ENCODE results near the gene RAB27B.

The RAB27B gene

GRCh38 chr18:54911551-54911950, 83.3 kb downstream of the RAB27B start:
- H3K27me3 Mint-ChIP-seq, result peaks cover 0 to 21% of the 10 kb centered on the region in 2 donors
- H3K27ac Mint-ChIP-seq, result no peak overlapping the region
- H3K4me1 Mint-ChIP-seq (ENCODE audit: low read depth in 2 of 2), result no peaks in the 10 kb centered on the region
- H3K9me3 Mint-ChIP-seq, result no peaks in the 10 kb centered on the region
- no peak for DNase-seq
- no peaks in the 10 kb centered on the region for H3K36me3 Mint-ChIP-seq (ENCODE audit: insufficient read depth)
- H3K4me3 Mint-ChIP-seq, result no peak overlapping the region
- ATAC-seq (replicated peaks), result no peak

GRCh38 chr18:54914816-54915215, 86.5 kb downstream of the RAB27B start:
- Mint-ChIP-seq H3K36me3 (ENCODE audit: insufficient read depth) (no peaks in the 10 kb centered on the region), H3K4me3 (no peak overlapping the region), H3K27me3 (peaks cover 0 to 9% of the 10 kb centered on the region in 2 donors), H3K4me1 (ENCODE audit: low read depth in 2 of 2) (no peaks in the 10 kb centered on the region), H3K27ac (no peak overlapping the region), H3K9me3 (no peaks in the 10 kb centered on the region)
- DNase-seq (no peak), ATAC-seq (replicated peaks) (no peak)

- Mint-ChIP-seq H3K4me3 (no peak overlapping the region), H3K4me1 (ENCODE audit: low read depth in 2 of 2) (no peaks in the 10 kb centered on the region), H3K9me3 (no peaks in the 10 kb centered on the region), H3K27ac (no peak overlapping the region), H3K27me3 (peaks cover 0 to 6% of the 10 kb centered on the region in 2 donors), H3K36me3 (ENCODE audit: insufficient read depth) (no peaks in the 10 kb centered on the region)
- ATAC-seq (replicated peaks) (no peak), DNase-seq (no peak)
These were observed 88.2 kb downstream of the RAB27B start for GRCh38 chr18:54916507-54916906.

- no peaks in the 10 kb centered on the region for H3K9me3 Mint-ChIP-seq
- H3K27ac Mint-ChIP-seq, result no peak overlapping the region
- DNase-seq (no peak), ATAC-seq (replicated peaks) (no peak)
- no peaks in the 10 kb centered on the region for H3K4me1 Mint-ChIP-seq (ENCODE audit: low read depth in 2 of 2)
- peaks cover 0 to 14% of the 10 kb centered on the region in 2 donors for H3K27me3 Mint-ChIP-seq
- no peaks in the 10 kb centered on the region for H3K36me3 Mint-ChIP-seq (ENCODE audit: insufficient read depth)
- H3K4me3 Mint-ChIP-seq, result no peak overlapping the region
These were observed 89.8 kb downstream of the RAB27B start for GRCh38 chr18:54918060-54918459.

DNA sequence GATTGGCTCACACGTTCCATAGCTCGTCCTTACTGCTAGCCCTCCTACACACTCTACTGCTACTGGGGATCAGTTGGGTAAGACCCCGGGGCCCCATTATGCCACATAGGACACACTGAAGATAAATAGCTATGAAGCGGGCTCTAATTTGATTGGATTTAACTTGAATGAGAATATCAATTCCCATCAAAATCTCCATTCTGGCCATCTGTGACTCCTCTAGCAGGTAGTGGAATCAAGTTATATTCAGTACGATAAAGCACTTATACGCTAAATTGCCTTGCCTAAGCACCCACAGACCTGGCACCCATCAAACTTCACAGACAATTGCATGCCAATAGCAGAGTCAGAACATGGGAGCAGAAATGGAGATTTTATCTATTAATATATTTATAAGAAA, 91.1 kb downstream of the RAB27B start:
- Mint-ChIP-seq H3K27me3 (peaks cover 0 to 14% of the 10 kb centered on the region in 2 donors), H3K36me3 (ENCODE audit: insufficient read depth) (no peaks in the 10 kb centered on the region), H3K9me3 (no peaks in the 10 kb centered on the region), H3K4me1 (ENCODE audit: low read depth in 2 of 2) (no peaks in the 10 kb centered on the region), H3K27ac (no peak overlapping the region), H3K4me3 (no peak overlapping the region)
- DNase-seq (no peak), ATAC-seq (replicated peaks) (no peak)

GRCh38 chr18:54923339-54923956, 95.2 kb downstream of the RAB27B start:
- no peaks in the 10 kb centered on the region for H3K36me3 Mint-ChIP-seq (ENCODE audit: insufficient read depth)

GRCh38 chr18:54924948-54925347, 96.7 kb downstream of the RAB27B start:
- Mint-ChIP-seq H3K36me3 (ENCODE audit: insufficient read depth) (no peaks in the 10 kb centered on the region), H3K9me3 (no peaks in the 10 kb centered on the region), H3K4me3 (no peak overlapping the region), H3K27me3 (peaks cover 0 to 8% of the 10 kb centered on the region in 2 donors), H3K4me1 (ENCODE audit: low read depth in 2 of 2) (no peaks in the 10 kb centered on the region), H3K27ac (no peak overlapping the region)
- DNase-seq (no peak), ATAC-seq (replicated peaks) (no peak)

More at GRCh38 chr18:54923339-54923956, 95.2 kb downstream of the RAB27B start:
- H3K9me3 Mint-ChIP-seq, result no peaks in the 10 kb centered on the region
- H3K27me3 Mint-ChIP-seq, result peaks cover 0 to 14% of the 10 kb centered on the region in 2 donors
- no peak overlapping the region for H3K27ac Mint-ChIP-seq
- DNase-seq (no peak), ATAC-seq (replicated peaks) (no peak)
- no peaks in the 10 kb centered on the region for H3K4me1 Mint-ChIP-seq (ENCODE audit: low read depth in 2 of 2)
- H3K4me3 Mint-ChIP-seq, result no peak overlapping the region

DNA sequence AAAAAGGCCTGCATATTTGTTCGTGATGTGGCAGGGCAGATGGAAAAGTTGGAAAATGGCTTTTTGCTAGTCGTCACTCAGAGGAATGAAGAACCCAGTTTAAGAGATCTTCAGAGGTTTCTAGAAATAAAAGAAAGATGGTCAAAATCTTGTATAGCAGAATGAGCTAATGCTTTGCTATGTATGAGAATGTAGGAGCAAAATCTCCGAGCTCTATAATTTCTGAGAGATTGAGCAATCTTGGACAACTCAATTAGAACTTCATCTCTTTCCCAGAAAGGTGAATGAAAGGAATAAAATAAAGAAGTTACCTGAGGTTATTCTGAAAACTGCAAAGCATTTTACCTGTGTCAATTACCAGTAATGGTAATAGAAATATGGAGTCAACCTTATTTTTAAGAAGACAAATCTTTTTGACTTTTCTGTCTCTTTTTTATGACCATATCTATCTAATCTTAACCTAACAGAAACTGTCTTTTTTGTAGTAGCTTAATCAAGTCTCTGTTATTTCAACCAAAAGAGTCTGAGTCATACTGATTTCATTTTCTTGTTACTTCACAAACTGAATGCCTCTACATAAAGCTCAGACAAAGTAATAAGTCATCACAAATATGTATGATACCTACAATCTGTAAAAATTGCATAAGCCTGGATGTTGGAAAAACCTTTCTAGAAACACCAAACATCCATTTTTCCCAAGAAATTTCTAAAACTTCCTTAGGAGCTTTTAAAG, 98.5 kb downstream of the RAB27B start:
- Mint-ChIP-seq H3K4me1 (ENCODE audit: low read depth in 2 of 2) (no peaks in the 10 kb centered on the region), H3K9me3 (no peaks in the 10 kb centered on the region), H3K4me3 (no peak overlapping the region), H3K27me3 (peaks cover 0 to 8% of the 10 kb centered on the region in 2 donors), H3K27ac (no peak overlapping the region), H3K36me3 (ENCODE audit: insufficient read depth) (peaks cover 3% of the 10 kb centered on the region)
- ATAC-seq (replicated peaks), result no peak
- DNase-seq, result no peak

DNA sequence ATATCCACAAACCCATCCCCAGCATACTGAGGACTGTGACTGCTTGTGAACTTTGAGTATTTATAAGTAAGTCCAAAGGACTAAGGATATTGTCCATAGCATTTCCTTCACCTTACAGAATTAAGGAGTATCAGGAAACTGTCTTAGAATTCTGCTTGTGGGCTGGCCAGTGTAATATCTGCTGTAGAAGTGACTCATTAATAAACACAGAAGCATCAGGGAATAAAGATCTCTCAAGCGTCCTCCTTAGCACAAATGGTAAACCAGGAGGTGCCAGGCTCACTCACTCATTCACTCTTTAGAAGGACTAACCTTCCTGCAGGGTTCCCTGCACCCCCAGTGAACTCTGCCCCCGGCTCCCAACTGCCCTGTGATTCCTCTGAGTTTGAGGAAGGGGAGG, 100.0 kb downstream of the RAB27B start:
- DNase-seq, result no peak

DNA sequence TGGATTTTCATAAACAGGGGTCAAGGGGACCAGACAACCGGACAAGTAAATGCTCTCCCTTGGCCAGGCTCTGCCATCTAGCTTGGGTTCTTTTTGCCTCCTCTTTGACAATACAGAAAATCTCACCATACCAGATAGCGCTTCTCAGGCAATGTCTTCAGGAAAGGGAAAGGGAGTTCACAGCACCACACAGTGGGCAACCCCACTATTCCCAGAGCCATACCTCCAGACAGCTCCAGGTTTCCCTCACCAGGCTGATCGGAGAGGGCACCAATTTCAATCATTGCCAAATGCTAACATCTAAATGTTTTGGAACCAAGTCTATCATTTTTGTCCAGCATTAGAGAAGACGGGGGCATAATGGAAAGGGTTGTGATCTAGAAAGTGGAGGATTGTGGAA, 102.9 kb downstream of the RAB27B start:
- peaks cover 3% of the 10 kb centered on the region for H3K36me3 Mint-ChIP-seq (ENCODE audit: insufficient read depth)

More for the DNA sequence above, 100.0 kb downstream of the RAB27B start:
- H3K36me3 Mint-ChIP-seq (ENCODE audit: insufficient read depth), result peaks cover 3% of the 10 kb centered on the region
- no peak overlapping the region for H3K27ac Mint-ChIP-seq
- H3K4me3 Mint-ChIP-seq, result no peak overlapping the region
- peaks cover 0 to 3% of the 10 kb centered on the region in 2 donors for H3K4me1 Mint-ChIP-seq (ENCODE audit: low read depth in 2 of 2)
- H3K27me3 Mint-ChIP-seq, result no peaks in the 10 kb centered on the region
- no peaks in the 10 kb centered on the region for H3K9me3 Mint-ChIP-seq
- ATAC-seq (replicated peaks), result no peak

DNA sequence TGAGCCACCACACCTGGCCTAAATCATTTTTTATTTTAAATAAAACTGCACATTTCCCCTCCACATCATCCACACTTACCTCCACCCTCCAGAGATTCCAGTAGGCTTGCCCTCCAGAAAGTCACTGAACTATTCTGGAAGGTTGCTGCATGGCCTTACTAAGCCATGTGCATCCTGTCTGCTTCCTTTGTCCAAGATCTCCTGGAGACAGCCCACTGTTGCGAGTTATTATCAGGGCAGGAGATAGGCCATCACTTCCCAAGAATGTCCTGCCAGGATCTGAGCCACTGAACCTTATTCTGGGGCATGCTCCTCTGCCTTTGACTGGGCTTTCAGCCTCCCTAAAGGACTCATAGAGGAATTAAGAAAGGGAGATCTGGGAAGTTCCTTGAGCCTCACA, 104.2 kb downstream of the RAB27B start:
- DNase-seq, result no peak
- ATAC-seq (replicated peaks), result no peak
- Mint-ChIP-seq H3K9me3 (no peaks in the 10 kb centered on the region), H3K27me3 (no peaks in the 10 kb centered on the region), H3K36me3 (ENCODE audit: insufficient read depth) (peaks cover 3% of the 10 kb centered on the region), H3K4me1 (ENCODE audit: low read depth in 2 of 2) (peaks cover 0 to 3% of the 10 kb centered on the region in 2 donors), H3K4me3 (no peak overlapping the region), H3K27ac (no peak overlapping the region)

More for the DNA sequence above, 102.9 kb downstream of the RAB27B start:
- DNase-seq (no peak), ATAC-seq (replicated peaks) (no peak)
- H3K27me3 Mint-ChIP-seq, result no peaks in the 10 kb centered on the region
- H3K4me1 Mint-ChIP-seq (ENCODE audit: low read depth in 2 of 2), result peaks cover 0 to 3% of the 10 kb centered on the region in 2 donors
- no peaks in the 10 kb centered on the region for H3K9me3 Mint-ChIP-seq
- H3K27ac Mint-ChIP-seq, result no peak overlapping the region
- no peak overlapping the region for H3K4me3 Mint-ChIP-seq

DNA sequence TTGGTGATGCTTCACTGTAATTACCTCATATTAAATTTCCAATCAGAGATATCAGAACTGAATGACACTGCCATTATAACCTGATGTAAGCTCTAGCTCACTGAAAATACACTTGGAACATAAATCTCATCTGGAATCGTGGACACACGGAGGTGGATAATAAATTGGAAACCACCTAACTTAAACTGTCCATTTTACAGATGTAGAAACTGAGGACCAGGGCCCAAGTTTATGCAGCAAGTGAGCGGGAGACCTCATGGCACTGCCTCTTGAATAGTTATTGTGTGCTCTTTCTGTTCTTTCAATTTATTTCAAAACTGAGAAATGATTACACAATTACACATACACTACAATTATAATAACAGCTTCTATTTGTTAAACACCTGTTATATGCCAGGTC, 110.2 kb downstream of the RAB27B start:
- Mint-ChIP-seq H3K4me1 (ENCODE audit: low read depth in 2 of 2) (no peaks in the 10 kb centered on the region), H3K27ac (no peak overlapping the region), H3K27me3 (no peaks in the 10 kb centered on the region), H3K36me3 (ENCODE audit: insufficient read depth) (no peaks in the 10 kb centered on the region), H3K9me3 (no peaks in the 10 kb centered on the region), H3K4me3 (no peak overlapping the region)
- no peak for ATAC-seq (replicated peaks)
- DNase-seq, result no peak

GRCh38 chr18:54939361-54939917, 111.2 kb downstream of the RAB27B start:
- H3K27me3 Mint-ChIP-seq, result no peaks in the 10 kb centered on the region
- H3K4me3 Mint-ChIP-seq, result no peak overlapping the region
- H3K36me3 Mint-ChIP-seq (ENCODE audit: insufficient read depth), result no peaks in the 10 kb centered on the region
- DNase-seq, result no peak
- H3K9me3 Mint-ChIP-seq, result no peaks in the 10 kb centered on the region
- ATAC-seq (replicated peaks), result no peak
- H3K27ac Mint-ChIP-seq, result no peak overlapping the region
- no peaks in the 10 kb centered on the region for H3K4me1 Mint-ChIP-seq (ENCODE audit: low read depth in 2 of 2)

- Mint-ChIP-seq H3K27me3 (no peaks in the 10 kb centered on the region), H3K4me1 (ENCODE audit: low read depth in 2 of 2) (peaks cover 7 to 10% of the 10 kb centered on the region in 2 donors), H3K9me3 (no peaks in the 10 kb centered on the region), H3K36me3 (ENCODE audit: insufficient read depth) (peaks cover 4% of the 10 kb centered on the region), H3K27ac (no peak overlapping the region), H3K4me3 (no peak overlapping the region)
- ATAC-seq (replicated peaks) (no peak), DNase-seq (no peak)
These were observed 113.9 kb downstream of the RAB27B start for GRCh38 chr18:54942144-54942543.

All from effector memory CD8-positive, alpha-beta T cell (primary cell).